T1000 (cell line): ENCODE results near the gene PTH1R.

ENCODE experiments used
- DNase-seq: peaks from one replicate; lab custom pipeline; 2025; ENCODE audit warnings: mixed read lengths; lab: John Stamatoyannopoulos, UW

The PTH1R gene

DNA sequence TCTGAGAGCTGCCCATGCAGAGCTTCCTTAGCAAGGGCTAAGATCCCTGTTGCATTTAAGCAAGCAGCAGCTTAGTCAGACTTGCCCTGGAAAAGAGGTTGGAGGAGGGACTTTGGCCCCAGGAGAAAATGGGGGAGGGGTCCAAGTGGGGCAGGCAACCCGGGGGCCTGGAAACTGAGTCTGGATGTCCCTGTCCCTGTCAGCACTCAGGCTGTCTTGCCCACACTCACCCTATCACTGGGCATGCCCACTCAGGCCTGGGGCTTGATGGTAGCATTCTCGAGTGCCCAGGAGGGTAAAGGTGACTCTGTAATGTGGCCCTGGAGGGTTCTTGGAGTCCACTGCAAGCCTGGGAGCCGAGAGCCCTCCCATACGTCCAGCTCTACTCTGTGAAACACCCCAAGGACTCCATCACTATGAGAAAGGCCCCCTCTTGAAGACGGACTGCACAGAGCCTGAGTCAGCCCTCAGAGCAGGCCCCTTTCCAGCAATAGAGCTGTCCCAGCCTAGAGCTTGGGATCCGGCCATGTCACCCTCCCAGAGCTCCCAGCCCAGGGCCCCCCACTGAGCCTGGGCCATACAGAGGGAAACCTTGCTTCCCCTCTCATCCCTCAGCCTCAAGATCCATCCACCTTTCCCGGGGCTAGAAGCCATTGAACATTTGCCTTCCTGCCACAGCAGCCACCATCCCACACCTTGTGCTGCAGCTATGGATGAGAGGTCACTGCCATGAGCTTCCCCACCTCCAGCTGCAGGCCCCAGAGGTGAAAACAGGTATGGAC, 27.6 kb upstream of the PTH1R start:
- no peak for DNase-seq

DNA sequence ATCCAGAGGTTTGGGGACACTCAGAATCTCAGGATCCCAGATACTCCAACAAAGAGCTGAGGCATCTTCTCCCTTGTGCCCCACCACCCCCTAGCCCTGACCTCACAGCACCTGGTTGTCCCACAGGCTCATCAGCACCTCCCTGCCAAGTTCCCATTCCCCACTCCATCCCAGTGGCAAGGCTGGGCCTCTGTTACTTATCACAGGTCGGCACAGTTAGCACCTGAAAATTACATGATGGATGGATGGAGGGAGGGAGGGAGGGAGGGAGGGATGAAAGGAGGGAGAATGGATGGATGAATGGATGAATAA, 27.1 kb upstream of the PTH1R start:
- no peak for DNase-seq

DNA sequence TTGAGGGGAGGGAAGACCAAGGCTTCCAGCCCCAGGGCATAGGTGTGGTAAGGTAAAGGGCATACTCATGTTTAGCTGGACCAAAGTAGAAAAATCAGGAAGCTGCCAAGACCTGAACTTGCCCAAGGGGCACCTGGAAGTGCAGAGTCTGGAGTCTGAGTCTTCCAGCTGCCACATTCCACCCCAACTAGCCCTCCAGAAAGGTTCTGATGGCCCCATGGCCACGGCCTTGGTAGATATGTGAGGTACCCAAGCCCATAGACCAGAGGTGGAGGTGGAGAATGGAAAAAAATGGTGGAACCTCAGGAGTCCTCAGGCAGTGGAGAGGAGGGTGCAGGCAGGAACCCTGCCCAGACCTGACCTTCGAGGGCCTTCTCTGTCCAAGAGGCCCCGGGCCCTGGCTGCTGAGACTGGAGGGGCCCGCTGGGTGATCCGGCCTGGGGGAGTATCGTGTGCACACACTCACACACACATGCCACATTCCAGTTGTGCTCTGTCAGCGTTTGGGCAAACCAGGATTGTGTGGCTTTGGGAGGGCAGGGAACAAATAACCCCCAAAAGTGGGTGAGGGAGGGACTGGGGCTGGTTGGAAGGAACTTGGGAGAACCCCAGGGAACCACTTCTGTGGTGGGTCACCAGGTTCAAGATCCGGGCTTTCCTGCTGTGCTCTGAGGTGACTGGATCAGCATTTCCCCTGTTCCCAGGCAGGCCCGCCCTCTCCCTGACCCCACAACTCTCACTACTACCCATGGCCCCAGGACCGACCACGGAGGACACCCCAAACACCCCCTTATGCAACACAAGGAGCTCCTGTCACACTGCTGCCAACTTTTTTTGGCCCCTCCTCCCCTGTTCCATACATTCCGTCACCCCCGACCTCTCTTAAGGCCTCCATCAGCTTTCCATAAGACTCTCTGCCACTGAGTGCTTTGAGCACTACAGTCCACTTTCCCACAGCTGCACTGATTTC, 25.9 kb upstream of the PTH1R start:
- no peak for DNase-seq

DNA sequence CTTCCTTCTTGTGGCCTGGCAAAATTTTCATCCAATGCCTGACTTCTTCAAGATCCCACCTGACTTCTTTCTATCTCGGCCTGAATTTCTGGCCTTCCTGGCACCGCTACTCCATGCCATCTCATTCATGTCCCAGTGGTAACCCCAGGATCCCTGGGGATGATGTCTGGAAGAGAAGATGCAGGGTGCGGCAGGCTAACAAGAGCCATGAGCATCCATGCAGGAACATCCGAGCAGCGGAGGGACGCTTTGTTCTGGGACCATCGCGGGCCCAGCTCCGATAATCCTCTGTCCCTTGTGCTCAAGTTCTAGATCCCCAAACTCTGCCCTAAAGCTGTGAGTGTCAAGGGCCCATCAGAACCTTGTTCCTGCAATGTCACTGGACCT, 25.2 kb upstream of the PTH1R start:
- no peak for DNase-seq

DNA sequence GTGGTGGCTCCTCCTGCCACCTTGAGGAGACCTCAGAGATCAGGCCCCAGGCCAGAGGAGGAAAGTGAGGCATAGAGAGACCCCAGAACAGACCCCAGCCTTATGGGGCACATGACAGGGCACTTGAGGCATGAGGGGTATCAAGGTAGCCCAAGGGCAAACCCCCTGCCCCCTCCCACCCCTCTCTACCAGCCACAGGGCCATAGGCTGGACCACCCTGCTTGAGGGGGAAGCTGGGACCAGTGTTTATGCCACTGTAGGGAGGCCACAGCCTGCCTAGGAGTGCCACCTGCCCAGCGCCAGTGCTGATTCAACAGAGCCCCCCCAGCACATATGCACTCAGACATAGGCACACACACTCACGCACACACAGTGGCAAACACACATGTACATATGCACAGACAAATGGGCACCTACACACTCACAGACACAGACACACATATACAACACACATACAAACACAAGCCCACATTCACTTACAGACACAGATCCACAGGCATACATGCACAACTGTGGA, 24.6 kb upstream of the PTH1R start:
- no peak for DNase-seq

- DNase-seq = no peak
Observed at GRCh38 chr3:46853441-46854415, 23.8 kb upstream of the PTH1R start.

DNA sequence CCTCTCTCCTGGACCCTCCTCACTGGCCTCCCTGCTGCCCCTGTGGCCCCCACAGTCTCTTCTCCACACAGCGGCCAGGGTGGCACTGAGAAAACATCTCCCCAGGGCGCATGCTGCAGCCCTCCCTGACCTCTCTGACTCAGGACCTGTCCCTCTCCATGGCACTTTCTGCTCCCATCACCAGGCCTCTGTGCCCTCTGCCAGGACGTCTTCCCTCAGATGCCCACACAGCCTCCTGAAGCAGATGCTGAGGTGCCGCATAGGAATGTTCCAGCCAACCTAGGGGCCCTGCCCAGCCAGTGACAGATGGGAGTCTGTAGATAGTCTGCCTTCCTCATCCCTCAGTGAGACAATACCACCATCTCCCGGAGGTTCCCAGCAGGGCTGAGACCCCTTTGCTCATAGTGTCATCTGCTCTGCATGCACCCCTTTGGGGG, 22.9 kb upstream of the PTH1R start:
- DNase-seq = no peak

DNA sequence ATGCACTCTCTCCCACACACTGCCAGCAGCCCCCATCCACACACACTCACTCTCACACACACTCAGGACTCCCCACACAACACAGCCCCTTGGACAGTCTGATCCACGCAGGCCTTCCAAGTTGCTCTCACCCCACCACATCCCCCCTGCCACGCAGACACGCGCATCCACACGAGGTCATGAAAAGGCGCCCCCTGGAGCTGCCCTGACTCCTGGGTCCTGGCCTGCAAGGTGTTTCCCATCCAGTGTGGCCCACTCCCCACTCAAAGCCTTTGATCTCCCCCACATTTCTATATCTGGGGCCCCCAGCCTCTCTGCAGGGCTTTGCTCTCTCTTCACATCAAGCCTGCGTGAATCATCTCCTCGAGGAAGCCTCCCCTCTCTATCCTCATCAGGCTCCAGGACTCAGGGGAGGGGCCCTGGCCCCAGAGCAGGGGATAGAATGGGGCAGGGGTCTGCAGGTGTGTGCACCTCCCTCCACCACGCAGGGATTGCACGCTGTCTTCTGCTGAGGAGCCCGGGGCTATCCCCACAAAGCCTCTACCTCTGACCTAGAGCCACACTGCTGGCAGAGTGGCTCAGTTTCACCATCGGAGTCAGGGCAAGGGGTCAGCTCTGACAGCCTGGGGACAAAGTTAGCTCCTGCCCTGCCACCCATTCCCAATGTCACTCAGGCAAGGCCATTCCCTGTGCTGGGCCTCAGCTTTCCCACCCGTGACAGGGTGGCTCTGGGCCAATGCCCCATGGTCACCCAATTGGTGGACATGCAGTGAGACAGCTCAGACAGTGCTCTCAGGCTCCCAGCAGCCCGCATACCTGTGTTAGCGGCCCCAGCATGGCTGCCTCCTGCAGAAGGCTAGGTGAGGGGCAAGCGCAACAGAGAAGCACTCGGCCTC, 20.7 kb upstream of the PTH1R start:
- DNase-seq = no peak

DNA sequence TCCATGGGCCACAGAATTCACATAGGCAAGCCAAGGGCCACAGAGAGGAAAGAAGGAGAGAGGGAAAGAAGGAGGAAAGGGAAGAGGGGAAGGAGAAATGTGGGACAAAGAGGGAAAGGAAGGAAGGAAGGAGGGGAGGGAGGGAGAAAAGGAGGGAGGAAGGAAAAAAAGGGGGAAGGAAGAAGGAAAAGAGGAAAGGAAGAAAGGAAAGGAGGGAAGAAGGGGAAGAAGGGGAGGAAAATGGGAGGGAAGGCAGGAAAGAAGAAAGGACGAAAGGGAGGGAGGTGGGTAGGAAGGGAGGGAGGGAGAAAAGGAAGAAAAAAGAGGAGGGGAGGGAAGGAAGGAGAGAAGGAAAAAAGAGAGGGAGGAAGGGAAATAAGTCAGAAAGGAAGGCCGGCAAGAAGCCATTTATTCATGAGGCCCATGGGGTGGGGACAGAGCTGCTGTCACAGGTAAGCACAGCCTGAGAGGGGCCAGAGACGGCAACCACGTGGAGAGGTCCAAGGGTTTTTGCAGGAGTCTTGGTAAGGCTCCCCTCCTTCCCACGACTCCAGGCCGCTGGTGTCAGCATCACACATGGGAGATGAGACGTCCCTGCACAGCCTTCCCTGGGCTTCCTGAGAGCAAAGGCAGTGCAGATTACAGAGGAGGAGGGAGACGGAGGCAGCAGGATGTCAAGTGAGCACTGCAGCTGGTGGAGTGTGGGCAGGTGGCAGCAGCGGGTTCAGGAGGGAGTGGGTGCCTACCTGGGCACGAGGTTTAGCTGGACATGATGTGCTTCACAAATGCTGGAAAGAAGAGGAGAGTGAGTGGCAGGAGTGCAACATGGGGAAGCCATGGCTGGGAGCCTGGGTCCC, 19.8 kb upstream of the PTH1R start:
- DNase-seq = no peak

- no peak for DNase-seq
Observed at GRCh38 chr3:46858456-46858855, 19.1 kb upstream of the PTH1R start.

- no peak for DNase-seq
Observed at GRCh38 chr3:46859001-46859710, 18.4 kb upstream of the PTH1R start.

DNA sequence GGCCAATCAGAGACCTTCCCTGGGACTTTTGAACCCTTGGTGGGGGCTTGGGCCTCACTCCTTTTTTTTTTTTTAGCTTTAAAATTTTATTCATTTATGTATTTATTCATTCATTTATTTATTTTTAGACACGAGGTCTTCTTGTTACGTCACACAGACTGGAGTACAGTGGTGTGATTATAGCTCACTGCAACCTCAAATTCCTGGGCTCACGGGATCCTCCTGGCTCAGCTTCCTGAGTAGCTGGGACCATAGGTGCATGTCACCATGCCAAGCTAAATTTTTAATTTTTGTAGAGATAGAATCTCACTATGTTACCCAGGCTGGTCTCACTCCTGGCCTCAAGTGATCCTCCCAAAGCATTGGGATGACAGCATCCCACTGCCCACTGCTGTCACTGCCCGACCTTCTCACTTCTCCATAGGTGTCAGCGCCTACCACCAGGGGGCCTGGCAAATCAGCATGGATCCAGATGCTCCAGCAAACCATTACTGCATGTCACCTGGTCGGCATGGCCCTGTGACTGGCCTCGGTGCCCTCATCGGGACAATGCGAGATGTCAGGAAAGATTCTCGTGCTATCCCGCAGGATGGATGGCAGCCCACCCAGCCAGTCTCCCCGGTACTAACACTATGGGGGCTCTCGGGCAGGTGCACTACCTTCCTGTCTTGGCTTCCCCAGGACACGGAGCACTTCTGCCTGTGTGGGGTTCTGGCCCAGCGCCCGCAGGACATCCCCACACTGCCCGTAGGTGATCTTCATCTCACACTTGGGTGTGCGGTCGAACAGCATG, 17.3 kb upstream of the PTH1R start:
- DNase-seq = no peak

- DNase-seq = no peak
Observed at GRCh38 chr3:46860810-46861604, 16.5 kb upstream of the PTH1R start.

- no peak for DNase-seq
Observed at GRCh38 chr3:46861605-46862368, 15.7 kb upstream of the PTH1R start.

- no peak for DNase-seq
Observed at GRCh38 chr3:46862369-46863025, 15.0 kb upstream of the PTH1R start.

DNA sequence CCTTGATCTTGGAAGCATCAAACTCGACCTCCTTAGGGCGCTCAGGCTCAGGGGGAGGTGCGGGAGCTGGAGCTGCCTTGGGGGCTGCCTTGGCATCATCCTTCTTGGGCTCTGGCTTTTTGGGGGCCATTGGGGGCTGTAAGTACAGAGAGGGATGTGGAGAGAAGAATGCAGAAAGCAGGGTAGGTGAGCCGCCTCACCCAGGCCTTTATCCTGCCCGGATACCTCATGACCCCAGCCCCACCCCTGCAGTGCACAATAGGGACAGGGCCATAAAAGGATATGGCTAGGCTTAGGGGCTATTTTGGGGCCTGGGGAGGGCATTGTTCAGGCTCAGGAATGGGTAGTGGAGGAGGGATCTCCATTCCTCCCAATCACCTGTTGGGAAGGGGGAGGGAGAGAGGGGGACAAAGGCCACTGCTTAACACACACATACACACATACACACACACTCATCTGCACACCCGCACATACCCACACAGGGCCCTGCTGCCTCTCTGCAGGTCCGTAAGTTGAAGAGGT, 14.2 kb upstream of the PTH1R start, which contains the start of gene MYL3:
Gene MYL3 (minus strand): TSS at position 184 of the 522 bp plus-strand sequence. CDS start 54 bp downstream, at position 130.
- DNase-seq = no peak
